HTERT RPE-1 (cell line): Measurements from ENCODE around the gene FUT6.
"Not testable (repeated sequence)": the region's sequence is repeated elsewhere in the genome, so short reads cannot be mapped to it uniquely, and the experiment has no call there.

Experiments used
- in situ Hi-C: fragments of 300-500 bp; cut with MboI; formaldehyde crosslinking; loops from 4 replicates; pipeline ENCODE4 v1.14.3; 2020; ENCODE audit warnings: low sequenced_read_pairs

Gene FUT6

DNA sequence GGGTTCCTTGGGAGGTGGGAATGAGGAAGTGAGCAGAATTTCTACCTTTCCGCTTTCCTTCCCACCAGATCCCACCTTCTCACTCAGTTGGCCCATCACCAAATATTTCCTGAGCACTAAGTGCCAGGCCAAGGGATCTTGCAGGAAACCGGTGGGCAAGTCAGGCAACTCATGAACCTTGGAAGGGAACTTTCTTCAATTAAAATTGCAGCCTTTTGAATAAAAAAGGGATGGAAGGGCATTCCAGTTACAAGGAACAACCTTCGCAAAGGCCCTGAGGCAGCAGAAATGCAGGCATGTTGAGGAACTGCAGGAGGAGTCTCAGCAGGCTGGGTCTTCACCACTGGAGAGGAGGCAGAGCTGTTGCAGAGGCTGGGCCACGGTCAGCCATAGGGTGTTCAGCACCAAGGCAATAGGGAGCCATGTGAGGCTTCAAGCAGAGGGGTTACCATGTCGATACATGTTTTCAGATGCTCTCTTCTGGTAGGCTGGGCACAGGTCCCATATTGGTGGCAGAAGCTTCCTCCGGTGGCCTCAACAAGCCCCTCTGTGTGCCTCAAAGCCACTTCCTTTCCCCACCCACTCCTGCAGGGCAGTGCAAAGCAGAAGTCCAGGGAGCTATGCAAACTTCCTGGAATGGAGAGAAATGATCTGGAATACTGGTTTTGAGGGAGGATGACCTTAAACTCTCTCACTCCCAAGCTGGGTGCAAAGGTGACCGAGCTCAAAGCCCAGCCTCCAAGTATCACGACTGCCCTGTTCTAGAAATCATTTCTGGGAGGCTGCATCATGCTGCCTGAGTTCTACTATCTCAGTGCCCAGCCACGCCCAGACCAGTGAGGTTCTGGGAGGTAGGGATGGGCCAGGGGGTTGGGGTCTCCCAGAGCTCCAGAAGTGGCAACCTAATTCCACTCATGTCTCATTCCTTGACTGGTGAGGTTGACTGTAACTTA lies at the start of gene FUT6:
FUT6 (minus strand) TSS at position 638 of the 953 bp plus-strand sequence. CDS start 7,135 bp downstream, outside the sequence.
- in situ Hi-C loops = no loop called here

- in situ Hi-C loops = not testable (repeated sequence)
Observed at GRCh38 chr19:5884065-5884811, 44.7 kb upstream of the FUT6 start.

DNA sequence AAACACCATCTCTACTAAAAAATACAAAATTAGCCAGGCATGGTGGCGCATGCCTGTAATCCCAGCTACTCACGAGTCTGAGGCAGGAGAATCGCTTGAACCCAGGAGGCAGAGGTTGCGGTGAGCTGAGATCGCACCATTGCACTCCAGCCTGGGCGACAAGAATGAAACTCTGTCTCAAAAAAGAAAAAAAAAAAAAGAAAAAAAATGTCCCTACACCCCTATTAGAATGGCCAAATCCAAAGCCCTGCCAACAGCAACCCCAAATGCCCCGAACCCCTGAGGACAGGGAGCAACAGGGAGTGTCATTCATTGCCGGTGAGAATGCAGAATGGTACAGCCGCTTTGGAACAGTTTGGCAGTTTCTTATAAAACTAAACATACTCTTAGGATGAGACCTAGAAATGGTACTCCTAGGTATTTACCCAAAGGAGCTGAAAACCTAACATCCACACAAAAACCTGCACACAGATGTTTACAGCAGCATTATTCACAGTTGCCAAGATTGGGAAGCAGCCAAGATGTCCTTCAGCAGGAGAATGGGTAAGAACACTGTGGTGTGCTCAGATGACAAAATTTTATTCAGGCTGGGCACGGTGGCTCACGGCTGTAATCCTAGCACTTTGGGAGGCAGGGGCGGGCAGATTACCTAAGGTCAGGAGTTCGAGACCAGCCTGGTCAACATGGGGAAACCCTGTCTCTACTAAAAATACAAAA lies 43.8 kb upstream of the FUT6 start:
- in situ Hi-C loops = not testable (repeated sequence)

GRCh38 chr19:5882421-5882968 lies 43.0 kb upstream of the FUT6 start:
- in situ Hi-C loops = no loop called here

DNA sequence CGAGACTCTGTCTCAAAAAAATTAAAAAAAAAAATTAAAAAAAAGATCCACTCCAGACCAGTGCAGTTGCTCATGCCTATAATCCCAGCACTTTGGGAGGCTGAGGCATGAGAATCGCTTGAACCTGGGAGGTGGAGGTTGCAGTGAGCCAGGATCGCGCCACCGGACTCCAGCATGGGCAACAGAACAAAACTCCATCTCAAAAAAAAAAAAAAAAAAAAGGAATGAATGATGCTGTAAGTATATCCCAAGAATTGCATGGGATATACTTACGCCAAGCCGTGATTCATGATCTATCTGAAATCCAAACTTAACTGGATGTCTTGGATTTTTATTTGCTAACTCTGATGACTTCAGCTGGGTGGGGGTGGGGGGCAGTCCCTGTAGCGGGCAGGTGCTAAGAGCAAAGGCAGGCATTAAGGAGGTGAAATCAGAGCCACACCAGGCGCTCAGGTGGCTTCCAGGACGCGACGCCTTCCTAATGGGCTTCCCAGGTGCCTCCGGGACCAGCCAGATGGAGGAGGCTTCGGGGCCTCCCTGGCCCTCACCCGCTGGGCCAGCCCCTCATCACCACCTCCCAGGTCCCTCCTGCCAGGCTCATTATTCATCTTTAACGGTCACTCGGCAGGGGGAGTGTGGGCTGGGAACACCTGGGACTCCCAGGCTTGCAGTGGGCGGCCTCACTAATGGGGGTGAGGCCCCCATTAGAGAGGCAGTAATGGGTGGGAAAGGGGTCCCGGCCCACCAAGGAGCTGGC lies 42.2 kb upstream of the FUT6 start:
- in situ Hi-C loops = no loop called here

DNA sequence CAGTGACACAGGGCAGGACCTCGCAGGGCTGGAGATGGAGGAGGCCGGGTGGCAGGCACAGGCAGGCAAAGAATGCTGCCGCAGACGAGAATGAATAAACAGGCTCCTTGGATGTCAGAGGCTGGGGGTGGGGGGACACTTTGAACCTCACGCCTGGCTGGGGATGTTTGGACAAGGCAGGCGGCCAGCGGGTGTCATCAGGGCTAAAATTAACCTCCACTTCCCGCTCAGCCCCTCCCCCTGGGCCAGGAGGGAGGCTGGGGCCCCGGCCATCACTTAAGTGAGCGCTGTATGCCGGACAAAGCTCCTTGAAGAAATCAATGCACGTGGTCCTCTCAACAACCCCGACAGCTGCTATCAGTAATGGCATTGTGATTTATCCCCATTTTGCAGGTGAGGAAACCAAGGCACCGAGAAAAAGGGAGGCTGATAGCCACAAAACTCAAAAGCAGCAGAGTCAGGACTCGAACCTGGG lies 41.1 kb upstream of the FUT6 start:
- in situ Hi-C loops = no loop called here

DNA sequence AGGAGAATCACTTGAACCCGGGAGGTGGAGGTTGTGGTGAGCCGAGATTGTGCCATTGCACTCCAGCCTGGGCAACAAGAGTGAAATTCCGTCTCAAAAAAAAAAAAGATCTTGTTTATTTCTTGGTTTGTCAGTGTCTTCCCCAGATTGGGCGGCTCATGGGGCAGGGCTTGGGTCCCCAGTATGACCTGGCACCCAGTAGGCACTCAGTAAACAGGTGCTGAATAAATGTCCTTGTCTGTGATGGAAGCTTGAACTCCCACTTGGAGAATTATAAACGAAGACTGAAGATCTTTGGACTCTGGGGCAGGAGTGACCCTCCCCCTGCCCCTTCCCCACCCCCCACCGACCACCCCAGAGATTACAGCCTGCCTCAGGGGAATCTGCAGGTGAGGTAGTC lies 40.7 kb upstream of the FUT6 start:
- in situ Hi-C loops = no loop called here

GRCh38 chr19:5877882-5878281 lies 38.4 kb upstream of the FUT6 start:
- in situ Hi-C loops = no loop called here

GRCh38 chr19:5877427-5877826 lies 37.9 kb upstream of the FUT6 start:
- in situ Hi-C loops = no loop called here

- in situ Hi-C loops = not testable (repeated sequence)
Observed at GRCh38 chr19:5874496-5874895, 35.0 kb upstream of the FUT6 start.

DNA sequence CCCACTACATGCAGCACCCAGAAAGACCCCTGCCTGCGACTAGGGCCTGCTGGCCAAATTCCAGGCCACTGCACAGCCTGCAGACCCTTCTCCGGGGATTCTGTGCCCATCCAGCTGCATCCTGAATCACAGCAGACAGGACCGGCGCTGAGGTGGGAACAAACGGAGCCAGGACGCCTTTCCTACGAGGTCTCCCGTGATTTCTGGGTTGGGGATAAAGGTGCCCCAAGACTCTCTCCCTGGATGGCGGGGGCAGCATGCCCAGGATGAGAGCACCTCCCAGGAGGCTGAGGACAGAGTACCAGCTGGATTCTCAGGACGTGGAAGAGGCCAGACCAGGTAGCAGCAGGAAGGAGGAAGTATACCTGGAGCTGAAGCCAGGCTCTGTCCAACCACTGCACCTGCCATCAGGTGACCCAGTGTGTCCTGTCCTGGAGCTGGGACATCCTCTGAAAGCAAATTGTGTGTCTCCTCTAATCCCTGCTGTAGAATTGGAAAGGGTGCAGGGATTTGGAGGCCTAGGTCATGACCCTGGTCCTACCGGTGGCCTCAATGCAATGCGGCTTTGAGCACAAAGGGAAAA lies 34.2 kb upstream of the FUT6 start:
- in situ Hi-C loops = no loop called here

DNA sequence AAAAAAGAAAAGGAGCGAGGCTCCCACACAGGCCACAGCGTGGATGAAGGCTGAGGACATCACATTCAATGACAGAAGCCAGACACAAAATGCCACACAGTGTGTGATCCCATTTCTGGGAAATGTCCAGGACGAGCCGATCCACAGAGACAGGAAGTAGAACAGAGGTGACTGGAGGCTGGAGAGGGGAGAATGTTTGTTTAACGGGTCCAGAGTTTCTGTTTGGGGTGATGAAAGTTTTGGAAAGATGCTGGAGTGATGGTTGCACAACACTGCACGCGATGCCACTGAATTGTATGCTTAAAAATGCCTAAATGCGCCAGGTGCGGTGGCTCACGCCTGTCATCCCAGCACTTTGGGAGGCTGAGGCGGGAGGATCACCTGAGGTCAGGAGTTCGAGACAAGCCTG lies 31.5 kb upstream of the FUT6 start:
- in situ Hi-C loops = no loop called here

DNA sequence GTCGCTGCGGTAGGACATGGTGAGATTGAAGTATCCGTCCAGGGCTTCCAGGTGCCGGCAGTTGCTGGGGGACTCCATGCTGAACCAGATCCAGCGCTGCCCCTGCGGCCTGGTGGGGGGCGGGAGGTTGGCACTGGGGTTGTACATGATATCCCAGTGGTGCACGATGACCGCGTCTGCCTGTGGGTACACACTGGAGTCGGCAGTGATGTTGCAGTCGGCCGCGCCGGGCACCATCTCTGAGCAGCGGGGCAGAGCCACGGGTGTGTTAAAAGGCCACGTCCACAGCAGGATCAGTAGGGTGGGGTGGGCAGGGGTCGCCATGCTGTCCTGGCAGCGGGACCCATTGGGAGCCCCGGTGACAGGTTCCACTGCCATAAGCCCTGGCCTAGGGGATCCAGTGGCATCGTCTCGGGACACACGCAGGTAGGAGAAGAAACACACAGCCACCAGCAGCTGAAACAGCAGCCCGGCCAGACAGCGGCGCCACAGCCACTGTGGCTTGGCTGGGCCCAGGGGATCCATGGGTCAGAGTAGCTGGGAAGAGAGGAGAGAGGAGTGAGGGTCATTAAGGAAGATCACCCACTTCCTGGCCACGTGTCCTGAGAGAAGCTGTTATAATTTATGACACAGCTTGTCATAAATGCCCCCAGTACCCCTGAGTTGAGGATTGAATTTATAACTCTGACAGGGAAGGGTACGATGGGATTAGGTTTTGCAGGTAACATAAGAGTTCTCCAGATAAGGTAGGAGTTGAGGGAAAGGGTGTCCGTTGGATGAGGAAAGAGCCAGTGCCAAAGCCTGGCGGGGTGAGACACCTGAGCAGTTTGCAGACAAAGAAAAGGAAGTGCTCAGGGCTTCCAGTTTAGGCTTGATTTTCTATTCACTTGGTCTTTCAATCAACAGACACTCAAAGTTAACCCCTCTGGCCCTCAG lies 28.0 kb upstream of the FUT6 start:
- in situ Hi-C loops = no loop called here

DNA sequence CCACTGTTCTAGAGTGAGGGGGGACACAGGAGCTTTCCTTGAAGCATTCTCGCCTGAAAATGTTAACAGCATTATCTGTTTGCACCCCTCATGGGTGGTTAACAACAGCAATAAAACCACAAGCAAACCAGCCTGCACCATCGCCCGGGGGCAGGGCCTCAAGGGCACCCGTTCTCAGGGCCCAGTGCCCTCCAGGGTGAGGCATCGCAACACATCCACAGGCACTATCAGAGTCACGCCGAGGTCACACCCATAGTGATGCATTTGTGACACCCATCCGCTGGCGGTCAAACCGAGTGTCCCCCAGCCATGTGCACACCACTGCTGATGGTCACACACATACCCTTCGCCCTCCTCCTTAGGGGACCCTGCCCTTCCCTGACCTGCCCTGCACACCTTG lies 26.3 kb upstream of the FUT6 start:
- in situ Hi-C loops = no loop called here

DNA sequence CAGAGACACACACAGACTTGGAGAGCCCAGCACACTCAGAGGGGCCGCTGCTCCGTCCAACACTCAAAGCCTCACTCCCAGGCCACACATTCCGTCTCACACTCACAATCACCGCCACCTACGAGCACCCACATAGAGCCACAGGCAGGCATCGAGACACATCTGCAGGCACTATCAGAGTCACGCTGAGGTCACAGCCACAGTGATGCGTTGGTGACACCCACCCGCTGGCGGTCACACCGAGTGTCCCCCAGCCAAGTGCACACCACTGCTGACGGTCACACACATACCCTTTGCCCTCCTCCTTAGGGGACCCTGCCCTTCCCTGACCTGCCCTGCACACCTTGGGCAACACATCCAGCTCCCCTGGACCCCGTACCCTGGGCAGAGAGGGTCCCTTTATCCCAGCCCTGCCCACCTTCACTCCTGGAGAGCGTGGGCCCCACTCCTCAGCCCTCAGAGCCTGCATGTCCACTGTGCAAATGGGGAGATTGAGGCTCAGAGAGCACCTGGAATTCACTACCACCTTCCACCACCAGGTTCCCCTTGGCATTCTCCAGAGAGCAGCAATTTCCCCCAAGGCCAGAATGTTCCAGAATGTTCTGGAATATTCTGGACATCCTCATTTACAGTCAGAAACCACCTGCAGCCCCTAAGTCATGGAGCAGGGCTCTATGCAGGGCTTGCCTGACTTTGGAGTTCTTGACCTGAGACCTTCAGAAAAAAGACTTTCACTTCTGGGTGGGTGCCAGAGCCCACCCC lies 25.4 kb upstream of the FUT6 start:
- in situ Hi-C loops = no loop called here

GRCh38 chr19:5864013-5864720 lies 24.7 kb upstream of the FUT6 start:
- in situ Hi-C loops = no loop called here

DNA sequence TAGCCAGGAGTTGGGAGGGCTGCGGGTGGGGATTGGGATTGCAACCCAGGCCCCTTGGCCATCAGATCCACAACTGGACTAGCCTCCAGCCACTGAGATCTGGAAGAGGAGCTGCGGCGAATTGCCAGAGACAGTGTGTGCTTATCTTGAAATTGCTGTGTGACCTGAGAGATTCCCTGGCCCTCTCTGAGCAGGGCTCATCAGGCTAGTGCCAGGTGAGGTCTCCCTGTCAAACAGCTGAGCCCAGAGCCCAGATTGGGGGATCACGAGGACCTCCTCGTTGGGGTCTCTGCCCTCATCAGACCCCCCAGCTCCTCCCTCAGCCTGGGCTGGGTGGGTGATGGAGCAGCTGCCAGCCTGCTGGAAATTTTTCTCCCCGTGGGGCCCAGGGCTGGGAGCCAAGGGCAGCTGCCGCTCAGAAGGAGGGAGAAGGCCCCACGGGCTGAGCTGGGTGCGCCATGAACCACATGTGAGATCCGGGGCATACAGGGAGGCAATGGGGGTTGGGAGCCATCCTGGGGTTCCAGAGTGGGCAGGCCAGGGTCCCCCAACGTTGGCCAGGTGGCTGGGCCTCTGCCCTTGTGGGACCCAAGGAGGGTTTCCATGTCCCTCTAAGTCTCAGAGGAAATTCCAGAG lies 23.6 kb upstream of the FUT6 start:
- in situ Hi-C loops = no loop called here
